ENCODE data around the gene SLC9B2.
A peak's percentile ranks its signal among the peaks of the same experiment; 100 is the strongest.

Gene SLC9B2

DNA sequence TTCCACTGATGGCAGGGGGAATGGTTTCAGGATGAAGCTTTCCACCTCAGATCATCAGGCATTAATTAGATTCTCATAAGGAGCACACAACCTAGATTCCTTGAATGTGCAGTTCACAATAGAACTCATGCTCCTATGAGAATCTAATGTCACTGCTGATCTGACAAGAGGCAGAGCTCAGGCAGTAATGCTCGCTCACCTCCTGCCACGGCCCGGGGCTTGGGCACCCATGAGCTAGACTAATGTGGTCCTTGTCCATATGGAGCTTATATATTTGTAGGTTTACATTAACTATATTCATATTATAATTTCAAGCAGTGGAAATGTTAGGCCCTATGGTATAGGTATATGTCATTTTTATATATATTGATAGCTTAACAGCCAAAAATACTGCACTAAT is 24.4 kb downstream of the SLC9B2 start:
- Histone ChIP-seq H3K4me1 (ENCODE audit: insufficient read depth, low read length) (no peaks in the 10 kb centered on the region), H3K4me3 (ENCODE audit: low read depth in 1 of 2, low read length in 2 of 2) (no peak overlapping the region), H3K27ac (ENCODE audit: low read length) (no peak overlapping the region), H3K9me3 (ENCODE audit: insufficient read depth, low read length, severe bottlenecking) (no peaks in the 10 kb centered on the region), H3K9ac (ENCODE audit: low read depth, low read length) (no peak overlapping the region), H3K4me2 (ENCODE audit: insufficient read depth, low read length) (no peak overlapping the region), H4K20me1 (ENCODE audit: insufficient read depth, low read length) (no peaks in the 10 kb centered on the region), H2AFZ (ENCODE audit: low read depth, low read length) (no peak overlapping the region), H3K36me3 (ENCODE audit: insufficient read depth, low read length) (peaks cover 41% of the 10 kb centered on the region; the same call in 1 of the 2 replicates), H3K79me2 (ENCODE audit: insufficient read depth, low read length) (no peaks in the 10 kb centered on the region), H3K27me3 (ENCODE audit: insufficient read depth, low read length, poor library complexity) (no peaks in the 10 kb centered on the region)
- no peak for DNase-seq
- no peak for ATAC-seq (ENCODE audit: insufficient read depth, low read depth)
- TF ChIP-seq, protein P1, sequence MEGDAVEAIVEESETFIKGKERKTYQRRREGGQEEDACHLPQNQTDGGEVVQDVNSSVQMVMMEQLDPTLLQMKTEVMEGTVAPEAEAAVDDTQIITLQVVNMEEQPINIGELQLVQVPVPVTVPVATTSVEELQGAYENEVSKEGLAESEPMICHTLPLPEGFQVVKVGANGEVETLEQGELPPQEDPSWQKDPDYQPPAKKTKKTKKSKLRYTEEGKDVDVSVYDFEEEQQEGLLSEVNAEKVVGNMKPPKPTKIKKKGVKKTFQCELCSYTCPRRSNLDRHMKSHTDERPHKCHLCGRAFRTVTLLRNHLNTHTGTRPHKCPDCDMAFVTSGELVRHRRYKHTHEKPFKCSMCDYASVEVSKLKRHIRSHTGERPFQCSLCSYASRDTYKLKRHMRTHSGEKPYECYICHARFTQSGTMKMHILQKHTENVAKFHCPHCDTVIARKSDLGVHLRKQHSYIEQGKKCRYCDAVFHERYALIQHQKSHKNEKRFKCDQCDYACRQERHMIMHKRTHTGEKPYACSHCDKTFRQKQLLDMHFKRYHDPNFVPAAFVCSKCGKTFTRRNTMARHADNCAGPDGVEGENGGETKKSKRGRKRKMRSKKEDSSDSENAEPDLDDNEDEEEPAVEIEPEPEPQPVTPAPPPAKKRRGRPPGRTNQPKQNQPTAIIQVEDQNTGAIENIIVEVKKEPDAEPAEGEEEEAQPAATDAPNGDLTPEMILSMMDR (IDR thresholded peaks at IDR 0.05; ENCODE audit: borderline replicate concordance, extremely low read depth, low read length, poor library complexity, severe bottlenecking): no peak
- no peak for TF ChIP-seq EZH2 (IDR thresholded peaks at IDR 0.05; ENCODE audit: borderline replicate concordance, low read depth, low read length, severe bottlenecking)

- no peak overlapping the region for H3K9ac ChIP-seq (ENCODE audit: low read depth, low read length)
These were observed 25.7 kb downstream of the SLC9B2 start for GRCh38 chr4:103050736-103051436.

DNA sequence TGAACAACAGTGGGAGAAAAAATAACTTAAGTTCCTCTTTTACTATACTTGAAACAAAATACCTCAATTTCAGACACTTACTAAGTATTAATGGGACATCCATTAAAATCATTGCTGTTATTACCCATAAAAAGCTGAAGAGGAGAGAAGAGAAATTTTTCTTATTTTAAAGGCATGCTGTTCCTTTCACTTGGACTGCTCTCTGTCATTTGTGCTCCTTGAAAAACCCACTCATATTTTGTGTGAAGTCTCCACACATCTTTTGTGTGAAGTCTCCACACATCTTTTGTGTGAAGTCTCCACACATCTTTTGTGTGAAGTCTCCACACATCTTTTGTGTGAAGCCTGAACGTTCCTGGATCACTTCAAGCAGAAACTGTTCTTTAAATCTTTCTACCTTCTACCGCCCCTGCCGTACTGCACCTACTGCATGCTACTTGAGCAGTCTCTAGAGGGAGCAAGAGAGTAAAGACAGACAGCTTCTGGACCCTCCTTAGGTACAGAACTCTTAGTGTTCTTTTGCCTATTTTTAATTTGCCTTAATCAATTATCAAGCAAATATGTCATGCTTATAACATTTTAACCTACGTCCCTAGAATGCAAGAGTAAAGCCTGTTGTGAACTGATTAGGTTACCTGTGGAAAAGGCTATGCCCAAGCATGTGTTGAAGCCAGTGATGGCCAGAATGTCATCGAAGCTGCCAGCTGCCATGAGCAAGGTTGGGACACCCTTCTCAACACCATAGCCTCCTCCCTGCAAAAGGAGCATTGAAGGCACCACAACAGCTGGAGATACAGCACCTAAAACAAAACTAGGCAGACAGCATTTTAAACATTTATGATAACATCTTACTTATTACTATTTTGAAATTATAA is 29.9 kb downstream of the SLC9B2 start:
- Histone ChIP-seq H4K20me1 (ENCODE audit: insufficient read depth, low read length) (no peaks in the 10 kb centered on the region), H3K4me2 (ENCODE audit: insufficient read depth, low read length) (no peak overlapping the region), H3K9ac (ENCODE audit: low read depth, low read length) (no peak overlapping the region), H2AFZ (ENCODE audit: low read depth, low read length) (no peak overlapping the region), H3K4me3 (ENCODE audit: low read depth in 1 of 2, low read length in 2 of 2) (no peak overlapping the region), H3K27me3 (ENCODE audit: insufficient read depth, low read length, poor library complexity) (no peaks in the 10 kb centered on the region), H3K4me1 (ENCODE audit: insufficient read depth, low read length) (no peaks in the 10 kb centered on the region), H3K27ac (ENCODE audit: low read length) (no peak overlapping the region), H3K36me3 (ENCODE audit: insufficient read depth, low read length) (peaks cover 70% of the 10 kb centered on the region), H3K79me2 (ENCODE audit: insufficient read depth, low read length) (no peaks in the 10 kb centered on the region), H3K9me3 (ENCODE audit: insufficient read depth, low read length, severe bottlenecking) (no peaks in the 10 kb centered on the region)
- DNase-seq (peak; percentile 42), ATAC-seq (ENCODE audit: insufficient read depth, low read depth) (peak; percentile 99)
- TF ChIP-seq EZH2 (IDR thresholded peaks at IDR 0.05; ENCODE audit: borderline replicate concordance, low read depth, low read length, severe bottlenecking): no peak
- TF ChIP-seq, protein P1 (IDR thresholded peaks at IDR 0.05; ENCODE audit: borderline replicate concordance, extremely low read depth, low read length, poor library complexity, severe bottlenecking): peak; percentile 79

More at GRCh38 chr4:103050736-103051436, 25.7 kb downstream of the SLC9B2 start:
- Histone ChIP-seq H4K20me1 (ENCODE audit: insufficient read depth, low read length) (no peaks in the 10 kb centered on the region), H3K4me3 (ENCODE audit: low read depth in 1 of 2, low read length in 2 of 2) (no peak overlapping the region), H3K79me2 (ENCODE audit: insufficient read depth, low read length) (no peaks in the 10 kb centered on the region), H3K4me2 (ENCODE audit: insufficient read depth, low read length) (no peak overlapping the region), H3K27ac (ENCODE audit: low read length) (no peak overlapping the region), H3K27me3 (ENCODE audit: insufficient read depth, low read length, poor library complexity) (no peaks in the 10 kb centered on the region), H3K9me3 (ENCODE audit: insufficient read depth, low read length, severe bottlenecking) (no peaks in the 10 kb centered on the region), H3K36me3 (ENCODE audit: insufficient read depth, low read length) (peaks cover 45% of the 10 kb centered on the region; the same call in 1 of the 2 replicates), H3K4me1 (ENCODE audit: insufficient read depth, low read length) (no peaks in the 10 kb centered on the region), H2AFZ (ENCODE audit: low read depth, low read length) (no peak overlapping the region)
- TF ChIP-seq EZH2 (IDR thresholded peaks at IDR 0.05; ENCODE audit: borderline replicate concordance, low read depth, low read length, severe bottlenecking): no peak
- TF ChIP-seq, protein P1 (IDR thresholded peaks at IDR 0.05; ENCODE audit: borderline replicate concordance, extremely low read depth, low read length, poor library complexity, severe bottlenecking): no peak
- ATAC-seq (ENCODE audit: insufficient read depth, low read depth) (no peak), DNase-seq (no peak)

Data from DND-41 (cell line).